GM19240 (cell line): ENCODE data around the gene NEU2.
"Not testable (repeated sequence)": the region's sequence is repeated elsewhere in the genome, so short reads cannot be mapped to it uniquely, and the experiment has no call there.

Experiments used
- DNase-seq: peaks from one replicate; pipeline ENCODE4 v3.0.0; 2011; ENCODE audit warnings: low spot score; ENCODE audit not compliant: insufficient read length

Gene NEU2

DNA sequence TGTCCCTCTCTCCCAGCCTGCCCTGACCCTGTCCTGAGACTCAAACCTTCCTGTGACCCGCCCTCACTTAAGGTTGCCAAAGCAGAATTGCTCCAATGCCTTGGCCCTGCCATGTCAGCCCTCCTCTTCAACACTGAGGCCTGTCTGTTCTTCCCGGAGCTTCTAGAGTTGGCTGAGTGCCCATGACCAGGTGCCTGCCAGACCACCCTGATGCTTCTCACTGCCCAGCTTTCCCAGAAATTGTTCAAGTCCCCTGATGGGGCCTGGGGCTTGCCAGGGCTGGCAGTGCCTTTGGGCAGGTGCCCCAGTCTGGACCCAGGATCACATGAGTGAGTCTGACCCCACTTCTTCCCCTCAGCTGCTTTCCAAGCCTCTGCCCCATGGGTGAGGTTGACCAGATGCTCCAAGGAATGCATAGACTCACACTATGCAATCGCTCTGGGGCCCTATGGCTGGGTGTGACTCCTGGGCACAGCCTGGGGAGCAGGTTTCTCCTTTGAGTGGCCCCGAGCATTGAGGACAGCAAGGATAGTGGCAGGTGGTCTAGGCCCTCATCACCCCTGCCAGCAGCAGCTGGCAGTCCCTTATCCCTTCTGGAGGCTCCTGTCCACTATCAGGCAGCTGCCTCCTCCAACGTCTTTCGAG is 24.6 kb downstream of the NEU2 start:
- no peak for DNase-seq

DNA sequence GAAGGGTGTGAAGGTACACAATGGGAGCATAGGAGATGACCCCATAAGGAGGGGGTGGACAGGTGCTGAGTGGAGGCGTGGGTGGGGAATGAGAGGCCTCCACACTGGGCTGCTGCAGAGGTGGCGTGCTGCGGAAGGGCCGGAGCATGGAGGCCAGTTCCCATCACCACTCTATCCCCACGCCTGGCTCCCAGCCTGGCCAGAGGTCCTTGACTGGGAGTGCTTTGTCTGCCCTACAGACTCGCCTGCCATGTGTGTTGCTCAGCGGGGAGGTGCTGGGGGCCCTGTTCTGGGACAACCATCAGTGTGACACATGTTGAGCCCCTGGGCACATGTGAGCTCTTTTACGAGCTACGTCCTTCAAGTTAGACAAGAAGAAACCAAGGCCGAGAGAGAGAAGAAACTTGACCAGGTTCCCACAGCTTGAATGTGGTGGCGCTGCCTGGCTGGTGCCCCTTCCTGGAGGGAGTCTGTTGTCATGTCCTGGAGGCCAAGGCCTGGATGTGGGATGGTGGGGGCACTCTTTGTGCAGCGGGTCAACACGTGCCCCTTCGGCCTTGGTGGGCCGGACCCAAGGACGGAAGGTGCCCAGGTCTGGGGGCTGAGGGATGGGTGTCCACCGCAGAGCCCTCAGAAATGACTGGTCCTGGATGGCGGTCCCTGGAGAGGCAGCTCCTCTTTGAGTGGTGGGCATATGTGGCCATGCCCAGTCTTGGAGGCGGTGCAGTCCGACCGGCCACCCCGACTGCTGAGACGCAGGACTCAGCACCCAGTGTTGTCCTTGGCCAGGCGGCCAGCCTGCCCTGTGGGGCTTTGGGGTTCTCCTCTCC is 26.5 kb downstream of the NEU2 start:
- DNase-seq: no peak

DNA sequence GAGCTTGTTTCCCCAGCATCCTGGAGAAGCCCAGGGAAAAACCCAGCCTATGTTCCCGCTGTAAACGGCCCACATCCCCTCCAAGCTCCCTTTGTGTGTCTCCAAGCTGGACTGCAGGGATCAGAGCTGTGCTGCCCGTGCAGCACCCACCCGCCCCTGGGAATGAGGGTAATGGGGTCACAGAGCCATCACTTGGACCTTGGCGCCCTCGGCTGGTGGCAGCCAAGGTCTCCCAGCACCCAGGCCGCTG is 27.0 kb downstream of the NEU2 start:
- no peak for DNase-seq

DNA sequence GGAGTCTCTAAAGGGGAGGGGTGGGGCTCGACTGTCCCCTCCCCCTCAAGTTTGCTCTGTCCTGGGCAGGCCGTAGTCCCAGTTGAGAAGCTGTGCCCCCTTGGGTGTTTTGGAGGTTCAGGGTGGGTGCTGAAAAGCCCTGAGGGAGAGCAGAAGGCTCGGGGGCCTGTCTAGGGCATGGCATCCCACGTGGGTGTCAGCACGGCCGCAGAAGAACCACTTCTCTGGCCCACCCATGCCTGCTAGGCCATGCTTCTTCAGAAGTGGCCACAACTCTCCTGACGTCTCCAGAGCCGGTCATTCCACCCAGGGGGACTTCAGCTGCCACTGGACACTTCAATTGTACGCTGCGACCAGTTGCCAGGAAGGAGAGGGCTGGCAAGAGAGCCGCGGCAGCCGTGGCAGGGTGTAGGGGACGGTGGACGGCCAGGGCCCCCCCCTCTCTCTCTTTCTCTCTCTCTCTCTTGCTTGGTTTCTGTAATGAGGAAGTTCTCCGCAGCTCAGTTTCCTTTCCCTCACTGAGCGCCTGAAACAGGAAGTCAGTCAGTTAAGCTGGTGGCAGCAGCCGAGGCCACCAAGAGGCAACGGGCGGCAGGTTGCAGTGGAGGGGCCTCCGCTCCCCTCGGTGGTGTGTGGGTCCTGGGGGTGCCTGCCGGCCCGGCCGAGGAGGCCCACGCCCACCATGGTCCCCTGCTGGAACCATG is 27.5 kb downstream of the NEU2 start, which contains the start of gene INPP5D:
Gene INPP5D, plus strand, starts transcription at position 546 of the 704 bp plus-strand sequence. Its CDS starts 137 bp downstream, at position 683.
- peak; percentile 60 for DNase-seq

DNA sequence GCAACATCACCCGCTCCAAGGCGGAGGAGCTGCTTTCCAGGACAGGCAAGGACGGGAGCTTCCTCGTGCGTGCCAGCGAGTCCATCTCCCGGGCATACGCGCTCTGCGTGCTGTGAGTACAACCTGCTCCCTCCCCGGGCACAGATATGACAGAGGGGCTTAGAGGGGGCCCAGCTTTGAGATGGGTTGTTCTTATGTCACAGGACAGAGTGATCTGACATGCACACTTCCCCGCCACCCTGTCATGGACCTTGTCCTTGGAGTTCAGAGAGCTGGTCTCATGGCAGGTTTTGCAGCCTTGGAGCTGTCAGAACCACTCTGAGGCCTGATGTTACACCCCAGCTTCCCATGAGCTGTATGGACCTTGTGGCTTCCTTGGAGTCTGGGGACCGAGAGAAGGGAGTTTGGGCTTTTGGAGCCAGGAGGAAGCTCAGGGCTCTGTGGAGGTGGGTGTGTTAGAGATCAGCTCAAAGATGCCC is 28.1 kb downstream of the NEU2 start:
- DNase-seq: no peak

DNA sequence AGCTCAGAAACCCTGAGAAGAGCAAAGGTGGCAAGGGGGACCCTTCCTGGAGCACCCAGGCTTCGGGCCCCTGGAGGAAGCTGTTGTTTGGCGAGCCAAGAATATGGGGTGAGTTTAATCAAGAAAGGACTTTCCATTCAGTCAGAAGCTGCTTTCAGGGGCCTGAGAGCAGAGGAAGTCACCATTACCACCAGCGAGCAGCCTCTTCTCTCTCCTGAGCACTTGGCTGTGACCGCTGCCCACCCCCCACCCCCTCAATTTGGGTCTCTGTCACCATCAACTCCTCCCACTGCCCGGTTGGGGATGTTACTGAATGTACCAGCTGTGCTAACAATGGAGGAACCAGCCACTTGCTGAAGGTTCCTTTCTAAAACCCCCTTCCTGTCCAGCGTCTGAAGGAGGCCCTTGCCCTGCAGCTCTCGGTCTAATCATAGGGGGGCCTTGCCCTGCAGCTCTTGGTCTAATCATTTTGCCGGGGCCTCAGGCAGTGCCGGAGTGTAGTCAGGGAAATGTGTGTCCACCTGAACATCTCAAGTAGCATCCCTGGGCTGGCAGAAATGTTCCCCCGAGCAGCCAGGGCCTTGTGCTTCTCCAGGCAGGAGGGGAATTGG is 28.6 kb downstream of the NEU2 start:
- DNase-seq: no peak

DNA sequence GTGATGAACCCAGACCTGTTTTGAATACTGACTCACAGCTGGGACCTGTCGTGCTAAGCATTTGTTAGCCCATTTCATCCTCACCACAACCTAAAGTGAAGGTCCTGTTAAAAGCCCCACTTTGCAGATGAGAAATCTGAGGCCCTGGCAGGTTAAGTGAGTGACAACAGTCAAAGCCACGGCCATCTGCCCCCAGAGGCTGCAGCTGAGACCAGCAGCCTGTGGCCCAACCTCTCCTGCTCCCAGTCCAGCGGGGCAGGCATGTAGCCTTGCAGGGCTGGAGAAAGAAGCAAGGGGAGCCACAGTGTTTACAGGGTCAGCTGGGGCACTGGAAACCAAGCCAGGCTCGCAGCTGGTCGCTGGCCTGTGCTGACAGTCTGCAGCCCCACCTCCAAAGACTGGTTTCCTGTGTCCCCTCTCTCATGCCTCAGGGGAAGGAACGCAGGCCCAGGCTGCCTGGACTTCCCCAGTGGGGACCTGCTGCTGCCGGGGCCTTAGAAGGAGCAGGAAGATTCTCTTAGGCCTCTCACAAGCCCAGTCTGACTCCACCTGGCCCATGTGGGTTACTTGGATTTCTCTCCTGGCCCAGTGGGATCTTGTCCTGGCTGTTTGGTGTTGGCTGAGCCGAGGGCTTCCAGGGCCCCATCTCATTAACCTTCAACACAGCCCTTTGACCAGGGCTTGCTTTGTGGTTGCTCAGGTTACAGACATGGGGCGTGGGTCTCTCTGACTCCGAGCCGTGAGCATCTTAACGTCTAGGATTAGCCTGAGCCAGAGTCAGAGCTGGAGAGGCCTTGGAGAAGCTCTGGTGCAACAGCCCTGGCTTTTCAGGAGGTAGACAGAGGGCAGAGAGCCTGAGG is 29.3 kb downstream of the NEU2 start:
- DNase-seq: no peak

DNA sequence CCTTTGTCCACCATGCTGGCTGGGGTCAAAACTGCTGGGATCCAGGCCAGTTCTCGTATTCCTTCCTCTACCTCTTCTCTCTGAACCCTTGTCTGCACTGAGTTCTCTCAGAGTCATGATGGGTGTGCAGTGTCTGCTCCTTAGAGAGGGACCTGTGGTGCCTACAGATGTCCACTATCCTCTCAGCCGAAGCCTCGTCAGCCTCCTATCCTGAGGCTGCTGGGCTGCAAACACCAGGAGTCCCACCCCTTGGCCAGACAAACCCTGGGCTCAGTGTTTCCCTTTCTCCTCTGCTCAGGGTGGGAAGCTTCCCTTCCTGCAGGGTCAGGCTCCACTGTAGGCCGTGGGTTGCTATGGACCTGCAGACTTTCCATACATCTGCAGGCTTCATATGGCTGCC is 30.0 kb downstream of the NEU2 start:
- no peak for DNase-seq

DNA sequence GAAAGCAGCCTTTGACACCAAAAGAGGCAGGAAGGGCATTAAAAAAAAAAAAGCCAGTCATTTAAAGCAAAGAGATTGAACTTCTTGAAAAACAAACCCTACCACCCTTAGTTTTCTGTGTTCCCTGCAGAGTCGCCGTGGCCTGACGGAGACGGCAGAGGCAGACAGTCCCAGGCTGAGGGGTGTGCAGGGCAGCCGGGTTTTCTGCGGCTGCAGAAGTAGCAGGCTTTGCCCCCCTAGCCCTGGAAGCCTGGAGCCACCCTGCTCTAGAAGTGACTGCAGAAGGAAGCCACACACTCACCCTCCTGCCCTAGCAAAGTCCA is 30.4 kb downstream of the NEU2 start:
- no peak for DNase-seq

DNA sequence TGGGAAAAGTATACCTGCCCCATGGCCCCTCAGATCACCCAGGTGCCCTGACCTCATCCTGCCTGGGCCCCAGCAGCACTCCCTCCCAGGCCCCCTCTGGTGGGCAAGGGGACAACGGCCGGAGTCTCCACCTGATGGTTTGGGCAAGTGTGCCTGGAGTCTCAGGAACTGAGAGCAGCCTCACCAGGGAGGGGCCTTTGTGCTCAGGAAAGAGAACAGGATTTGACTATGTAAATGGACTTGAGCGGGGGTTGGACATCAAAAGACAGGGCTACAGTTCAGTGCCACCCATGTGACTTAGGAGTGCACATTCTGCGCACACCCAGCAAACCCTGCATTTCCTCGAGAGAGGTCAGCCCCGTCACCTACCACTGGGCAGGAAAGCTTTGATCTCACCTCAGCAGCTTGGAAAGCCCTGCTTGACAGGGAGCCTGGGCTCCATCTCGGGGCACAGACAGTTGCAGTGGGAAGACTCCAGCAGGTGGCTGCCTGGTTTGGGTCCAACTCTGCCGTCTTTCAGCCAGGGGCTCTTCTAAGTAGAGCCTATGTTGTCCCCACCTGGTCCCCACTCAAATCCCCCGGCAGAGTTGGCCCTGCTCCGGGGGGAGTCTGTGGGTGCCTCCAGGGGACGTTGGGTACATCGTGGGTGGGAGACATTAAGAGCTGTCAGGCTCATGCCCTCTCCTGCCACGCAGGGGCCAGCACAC is 30.9 kb downstream of the NEU2 start:
- DNase-seq: no peak

DNA sequence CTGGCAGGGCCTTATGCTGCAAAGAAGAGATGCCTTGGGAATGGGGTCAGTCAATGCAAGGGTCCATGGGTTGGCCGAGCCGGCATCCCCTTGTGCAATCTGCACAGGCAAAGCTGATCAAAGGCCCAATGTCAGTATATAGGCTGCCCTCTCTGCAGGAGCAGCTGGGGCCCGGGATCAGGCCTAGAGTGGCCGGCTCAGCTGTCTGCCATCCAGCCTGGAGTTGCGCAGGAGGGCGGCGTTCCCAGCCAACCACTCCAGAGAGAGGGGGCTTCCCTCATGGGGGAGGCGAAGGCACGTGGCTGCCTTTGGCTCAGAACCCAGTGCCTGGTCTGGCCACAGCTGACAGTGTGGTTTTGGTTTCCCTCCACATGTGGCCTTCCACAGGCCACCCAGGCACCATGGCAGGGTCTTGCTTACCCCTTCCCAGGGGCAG is 31.5 kb downstream of the NEU2 start:
- DNase-seq: no peak

DNA sequence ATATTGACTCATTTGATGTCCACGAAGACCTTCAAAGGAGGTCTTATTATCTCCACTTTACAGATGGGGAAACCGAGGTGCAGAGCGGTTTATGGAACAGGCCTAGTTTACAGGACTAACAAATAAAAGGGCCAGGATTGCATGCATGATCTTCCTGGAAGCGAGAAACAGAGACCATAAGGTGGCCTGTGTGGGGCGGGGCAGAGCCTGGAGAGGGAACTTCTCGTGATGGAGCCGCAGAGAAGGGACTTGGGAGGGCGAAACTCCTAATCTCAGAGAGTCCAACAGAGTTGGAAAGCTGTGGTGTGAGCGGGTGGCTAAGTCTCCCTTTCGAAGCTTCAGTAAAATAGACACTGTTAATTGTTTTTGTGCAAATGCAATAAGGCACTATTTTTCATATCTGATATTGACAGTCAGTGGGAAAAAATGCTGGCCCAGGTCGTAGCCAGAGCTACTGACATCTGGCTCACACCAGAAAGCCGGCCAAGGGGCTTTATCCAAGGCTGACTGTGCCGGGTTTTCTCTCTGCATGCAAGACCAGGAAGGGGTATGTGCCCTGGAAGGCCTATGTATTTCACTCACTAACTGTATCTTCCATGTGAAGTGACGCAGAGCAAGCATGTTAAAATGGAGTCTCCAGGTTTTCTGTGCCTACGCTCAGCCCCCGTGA is 32.2 kb downstream of the NEU2 start:
- DNase-seq: no peak

DNA sequence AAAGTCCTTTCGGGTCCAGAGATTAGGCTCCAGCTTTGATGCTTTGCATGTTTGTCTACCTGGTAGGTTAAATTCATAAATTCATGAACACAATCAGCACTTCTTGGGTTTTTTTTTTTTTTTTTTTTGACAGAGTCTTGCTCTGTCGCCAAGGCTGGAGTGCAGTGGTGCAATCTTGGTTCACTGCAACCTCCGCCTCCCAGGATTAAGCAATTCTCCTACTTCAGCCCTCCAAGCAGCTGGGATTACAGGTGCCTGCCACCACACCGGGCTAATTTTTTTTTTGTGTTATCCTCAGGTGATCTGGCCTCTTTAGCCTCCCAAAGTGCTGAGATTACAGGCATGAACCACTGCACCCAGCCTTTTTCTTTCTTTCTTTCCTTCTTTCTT is 32.7 kb downstream of the NEU2 start:
- not testable (repeated sequence) for DNase-seq

DNA sequence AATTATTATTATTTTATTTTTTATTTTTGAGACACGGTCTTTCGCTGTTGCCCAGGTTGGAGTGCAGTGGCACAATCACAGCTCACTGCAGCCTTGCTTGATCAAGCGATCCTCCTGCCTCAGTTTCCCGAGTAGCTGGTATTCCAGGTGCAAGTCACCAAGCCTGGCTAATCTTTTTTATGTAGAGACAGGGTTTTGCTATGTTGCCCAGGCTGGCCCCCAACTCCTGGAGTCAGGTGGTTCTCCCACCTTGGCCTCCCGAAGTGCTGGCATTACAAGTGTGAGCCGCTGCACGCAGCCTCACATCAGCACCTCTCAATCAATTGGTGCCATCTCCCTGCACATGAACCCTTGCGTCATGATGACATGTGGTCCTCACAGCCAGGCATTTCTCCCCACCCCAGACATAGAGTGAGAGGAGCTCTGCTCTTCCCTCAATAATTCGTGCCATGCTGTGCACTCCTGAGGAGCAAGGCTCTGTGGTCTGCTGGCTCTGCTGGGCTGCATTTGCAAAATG is 33.5 kb downstream of the NEU2 start:
- DNase-seq: no peak

DNA sequence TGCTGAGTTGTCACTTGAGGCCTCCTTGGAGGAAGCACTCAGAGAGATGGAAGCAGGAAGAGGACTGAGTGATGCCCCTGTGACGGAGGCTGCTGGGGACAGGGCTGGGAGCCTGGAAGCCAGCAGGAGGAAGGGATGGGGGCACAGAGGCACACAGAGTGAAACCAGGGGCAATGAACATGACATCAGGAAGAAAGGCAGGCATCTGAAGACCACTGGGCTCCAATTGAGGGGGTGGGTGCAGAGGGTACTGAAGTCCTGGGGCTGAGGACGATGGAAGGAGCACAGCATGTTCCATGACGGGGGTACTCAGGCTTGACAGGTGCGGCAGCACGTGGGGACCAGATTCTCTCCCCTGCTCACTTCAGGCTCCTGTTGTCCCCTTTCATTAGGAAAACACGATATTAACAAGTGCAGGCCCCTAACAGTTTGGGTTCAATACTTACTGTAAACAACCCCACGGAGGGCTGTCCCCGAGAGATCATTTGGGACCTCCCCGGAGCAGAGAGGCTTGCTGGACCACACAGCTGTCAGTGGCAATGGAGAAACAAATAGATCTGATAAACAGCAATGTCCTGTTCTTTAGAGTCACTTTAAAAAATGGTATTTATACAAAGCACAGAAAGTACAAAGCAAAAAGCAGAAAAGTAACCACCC is 36.4 kb downstream of the NEU2 start:
- no peak for DNase-seq

DNA sequence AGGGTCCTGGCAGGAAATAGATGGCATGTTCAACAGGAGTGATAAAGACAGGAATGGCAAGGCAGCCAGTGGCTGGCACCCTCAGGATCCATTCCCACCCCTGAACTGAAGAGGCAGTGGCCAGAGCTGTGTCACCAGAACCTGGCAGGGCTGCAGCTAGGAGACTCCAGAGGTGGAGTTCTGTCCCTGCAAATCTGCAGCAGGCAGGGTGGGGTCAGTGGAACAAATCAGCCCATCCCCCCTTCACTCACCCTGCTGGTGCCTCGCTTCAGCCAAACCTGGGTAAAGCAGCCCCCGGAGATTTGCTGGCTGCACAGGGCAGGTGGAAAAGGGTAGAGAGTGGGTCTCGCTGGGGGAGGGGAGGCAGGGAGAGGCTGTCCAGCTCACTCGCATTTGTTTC is 40.4 kb downstream of the NEU2 start:
- DNase-seq: no peak

DNA sequence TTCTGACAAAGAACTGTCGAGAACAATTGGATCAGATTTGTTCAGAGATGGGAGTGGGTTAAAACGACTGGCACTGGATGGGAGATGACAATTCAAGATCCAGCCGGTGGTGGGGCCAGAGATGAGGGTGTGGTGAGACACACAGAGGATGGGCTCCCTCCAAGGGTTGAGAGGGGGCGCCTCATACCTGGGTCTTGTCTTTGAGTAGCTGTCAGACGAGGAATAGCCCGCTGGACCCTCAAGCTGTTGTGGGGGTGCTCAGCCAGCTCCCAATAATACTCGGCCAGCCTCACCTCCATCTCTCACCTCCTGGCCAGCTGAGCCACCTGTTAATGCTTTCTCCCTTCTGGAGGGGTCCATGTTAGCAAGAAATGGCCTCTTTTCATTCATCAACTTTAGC is 41.6 kb downstream of the NEU2 start:
- DNase-seq: no peak

DNA sequence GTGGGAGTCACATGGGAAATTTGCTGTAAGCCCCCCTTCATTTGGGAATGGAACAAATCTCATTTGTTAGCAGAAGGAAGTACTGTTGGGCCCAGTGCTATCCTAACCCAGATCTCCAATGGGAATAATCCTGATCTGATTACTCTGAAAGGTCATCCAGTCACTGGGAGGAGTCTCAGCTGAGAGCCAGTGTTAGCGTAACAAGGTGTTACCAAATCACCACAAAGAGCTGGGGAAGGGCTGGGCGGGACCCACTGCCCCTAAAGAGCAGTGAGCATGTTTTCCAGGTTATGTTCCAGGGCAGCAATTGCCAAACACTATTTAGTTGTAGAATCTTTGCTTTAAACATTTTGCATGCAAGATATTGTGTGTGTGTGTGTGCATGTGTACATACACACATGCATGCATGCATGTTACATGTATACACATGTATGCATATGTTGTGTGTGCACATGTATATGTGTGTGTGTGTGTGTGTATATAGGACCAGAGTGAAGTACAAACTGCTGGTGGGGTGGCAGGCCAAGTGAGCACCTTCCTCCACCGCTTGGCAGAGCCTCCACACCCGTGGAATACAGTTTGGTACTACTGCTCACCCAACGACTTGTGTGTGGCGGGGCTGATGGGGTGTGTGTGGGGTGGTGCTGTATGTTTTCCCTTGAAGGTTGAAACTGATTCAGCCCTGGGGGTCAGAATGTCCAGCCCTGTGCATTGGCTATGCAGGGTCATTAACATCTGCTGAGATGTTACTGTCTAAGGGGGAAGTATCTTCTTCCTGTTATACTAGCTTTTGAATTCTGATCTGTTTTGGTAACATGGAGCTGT is 42.9 kb downstream of the NEU2 start:
- no peak for DNase-seq
